ENCODE measurements around the gene FAM222A.

Gene FAM222A

GRCh38 chr12:109711596-109712461 is 1.8 kb upstream of the FAM222A start:
- no peak for DNase-seq

GRCh38 chr12:109714141-109714912 is 702 bp downstream of the FAM222A start:
- peak; percentile 25 for DNase-seq

GRCh38 chr12:109714913-109715244 is 1.3 kb downstream of the FAM222A start:
- DNase-seq: no peak

GRCh38 chr12:109715310-109716091 is 1.9 kb downstream of the FAM222A start:
- no peak for DNase-seq

- DNase-seq: no peak
Measured at GRCh38 chr12:109716092-109716479, 2.5 kb downstream of the FAM222A start.

GRCh38 chr12:109716512-109717389 is 3.1 kb downstream of the FAM222A start:
- no peak for DNase-seq

- DNase-seq: no peak
Measured at GRCh38 chr12:109717390-109718357, 4.0 kb downstream of the FAM222A start.

- no peak for DNase-seq
Measured at GRCh38 chr12:109718390-109718789, 4.8 kb downstream of the FAM222A start.

- DNase-seq: no peak
Measured at GRCh38 chr12:109719123-109720022, 5.7 kb downstream of the FAM222A start.

- no peak for DNase-seq
Measured at GRCh38 chr12:109720152-109720856, 6.7 kb downstream of the FAM222A start.

GRCh38 chr12:109720857-109721189 is 7.2 kb downstream of the FAM222A start:
- DNase-seq: no peak

GRCh38 chr12:109721276-109721675 is 7.7 kb downstream of the FAM222A start:
- no peak for DNase-seq

- DNase-seq: no peak
Measured at GRCh38 chr12:109722022-109722720, 8.5 kb downstream of the FAM222A start.

- no peak for DNase-seq
Measured at GRCh38 chr12:109722721-109723094, 9.1 kb downstream of the FAM222A start.

GRCh38 chr12:109723311-109723881 is 9.8 kb downstream of the FAM222A start:
- DNase-seq: peak; percentile 16

- no peak for DNase-seq
Measured at GRCh38 chr12:109724321-109724892, 10.8 kb downstream of the FAM222A start.

GRCh38 chr12:109725321-109726105 is 11.9 kb downstream of the FAM222A start:
- DNase-seq: no peak

All from cortex of kidney (tissue), 1 donor.